Amniotic stem cell (primary cell): ENCODE data around the gene DDX10.

Source experiments
- DNase-seq: peaks from one replicate; lab custom pipeline; 2025; lab: John Stamatoyannopoulos, UW

The DDX10 gene

GRCh38 chr11:108871867-108872266 is 207.0 kb downstream of the DDX10 start:
- no peak for DNase-seq

GRCh38 chr11:108872781-108873291 is 208.0 kb downstream of the DDX10 start:
- no peak for DNase-seq

GRCh38 chr11:108873310-108873709 is 208.4 kb downstream of the DDX10 start:
- no peak for DNase-seq

GRCh38 chr11:108873941-108874340 is 209.1 kb downstream of the DDX10 start:
- no peak for DNase-seq

GRCh38 chr11:108875134-108875533 is 210.3 kb downstream of the DDX10 start:
- no peak for DNase-seq

- DNase-seq, result no peak
These were observed 212.3 kb downstream of the DDX10 start for GRCh38 chr11:108877178-108877577.

GRCh38 chr11:108880510-108880909 is 215.6 kb downstream of the DDX10 start:
- no peak for DNase-seq

GRCh38 chr11:108881131-108881530 is 216.3 kb downstream of the DDX10 start:
- no peak for DNase-seq

- no peak for DNase-seq
These were observed 217.5 kb downstream of the DDX10 start for GRCh38 chr11:108882211-108882831.

- DNase-seq, result no peak
These were observed 221.3 kb downstream of the DDX10 start for GRCh38 chr11:108886005-108886659.

- no peak for DNase-seq
These were observed 221.8 kb downstream of the DDX10 start for GRCh38 chr11:108886660-108887009.

- no peak for DNase-seq
These were observed 222.8 kb downstream of the DDX10 start for GRCh38 chr11:108887436-108888238.

- no peak for DNase-seq
These were observed 225.7 kb downstream of the DDX10 start for GRCh38 chr11:108890482-108891105.

- no peak for DNase-seq
These were observed 226.3 kb downstream of the DDX10 start for GRCh38 chr11:108891143-108891542.

GRCh38 chr11:108891909-108892511 is 227.1 kb downstream of the DDX10 start:
- DNase-seq, result no peak

- DNase-seq, result no peak
These were observed 231.0 kb downstream of the DDX10 start for GRCh38 chr11:108895579-108896480.

- no peak for DNase-seq
These were observed 232.2 kb downstream of the DDX10 start for GRCh38 chr11:108897071-108897481.

- DNase-seq, result no peak
These were observed 233.0 kb downstream of the DDX10 start for GRCh38 chr11:108897916-108898315.

GRCh38 chr11:108901359-108901758 is 236.5 kb downstream of the DDX10 start:
- no peak for DNase-seq

- DNase-seq, result no peak
These were observed 237.2 kb downstream of the DDX10 start for GRCh38 chr11:108902027-108902469.

- DNase-seq, result no peak
These were observed 239.6 kb downstream of the DDX10 start for GRCh38 chr11:108904480-108904879.
